DMS 273 treated with DMSO at 0.1 percent for 48 hours (cell line): ENCODE results near the gene TRMT112.

Source experiments
- DNase-seq: peaks from one replicate; lab custom pipeline; 2025; lab: John Stamatoyannopoulos, UW

TRMT112 gene

DNA sequence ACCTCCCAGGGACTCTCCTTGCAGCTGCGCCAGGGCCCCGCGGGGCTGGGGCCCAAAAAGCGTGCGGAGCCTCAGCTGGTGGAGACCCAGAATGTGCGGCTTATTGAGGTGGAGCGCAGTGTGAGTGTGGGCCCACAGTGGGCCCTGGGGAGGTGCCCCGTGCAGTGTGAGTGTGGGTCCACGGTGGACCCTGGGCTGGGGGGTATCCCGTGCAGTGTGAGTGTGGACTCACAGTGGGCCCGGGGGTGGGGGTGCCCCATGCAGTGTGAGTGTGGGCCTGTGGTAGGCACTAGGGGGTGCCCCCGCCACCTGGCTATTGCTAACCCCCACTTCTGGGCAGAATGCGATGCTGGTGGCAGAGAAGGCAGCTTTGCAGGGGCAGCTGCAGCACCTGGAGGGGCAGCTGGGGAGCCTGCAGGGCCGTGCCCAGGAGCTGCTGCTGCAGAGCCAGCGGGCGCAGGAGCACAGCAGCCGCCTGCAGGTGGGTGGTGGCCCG lies 33.8 kb upstream of the TRMT112 start:
- DNase-seq = no peak

DNA sequence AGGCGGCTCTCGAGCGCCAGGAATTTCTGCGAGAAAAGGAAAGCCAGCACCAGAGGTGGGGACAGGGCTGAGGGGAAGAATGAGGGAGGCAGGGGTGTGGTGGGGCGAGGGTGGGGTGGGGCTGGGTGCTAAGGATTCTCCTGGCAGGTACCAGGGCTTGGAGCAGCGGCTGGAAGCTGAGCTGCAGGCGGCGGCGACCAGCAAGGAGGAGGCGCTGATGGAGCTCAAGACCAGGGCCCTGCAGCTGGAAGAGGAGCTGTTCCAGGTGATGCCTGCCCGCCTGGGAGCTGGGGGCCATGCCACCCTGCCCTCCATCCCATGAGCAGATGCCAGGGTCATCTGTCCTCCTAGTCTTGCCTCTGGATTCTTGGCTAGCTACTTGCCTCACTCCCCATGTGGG lies 32.0 kb upstream of the TRMT112 start:
- no peak for DNase-seq

DNA sequence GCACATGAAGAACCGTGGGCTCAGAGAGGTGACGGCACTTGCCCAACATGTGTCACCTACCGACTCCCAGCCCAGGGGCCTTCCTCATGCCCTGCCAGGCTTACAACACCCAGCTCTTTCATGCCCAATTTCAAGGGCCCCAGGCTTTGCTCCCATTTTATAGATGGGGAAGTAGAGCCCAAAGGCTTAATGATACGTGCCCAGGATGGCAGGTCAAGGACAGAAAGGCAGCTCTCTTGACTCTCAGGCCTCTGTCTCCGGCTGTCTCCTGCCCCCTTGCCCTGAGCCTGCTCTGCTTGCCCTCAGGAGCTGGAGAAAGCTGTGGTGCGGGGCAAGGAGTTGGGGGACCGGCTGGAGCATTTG lies 31.6 kb upstream of the TRMT112 start:
- no peak for DNase-seq

DNA sequence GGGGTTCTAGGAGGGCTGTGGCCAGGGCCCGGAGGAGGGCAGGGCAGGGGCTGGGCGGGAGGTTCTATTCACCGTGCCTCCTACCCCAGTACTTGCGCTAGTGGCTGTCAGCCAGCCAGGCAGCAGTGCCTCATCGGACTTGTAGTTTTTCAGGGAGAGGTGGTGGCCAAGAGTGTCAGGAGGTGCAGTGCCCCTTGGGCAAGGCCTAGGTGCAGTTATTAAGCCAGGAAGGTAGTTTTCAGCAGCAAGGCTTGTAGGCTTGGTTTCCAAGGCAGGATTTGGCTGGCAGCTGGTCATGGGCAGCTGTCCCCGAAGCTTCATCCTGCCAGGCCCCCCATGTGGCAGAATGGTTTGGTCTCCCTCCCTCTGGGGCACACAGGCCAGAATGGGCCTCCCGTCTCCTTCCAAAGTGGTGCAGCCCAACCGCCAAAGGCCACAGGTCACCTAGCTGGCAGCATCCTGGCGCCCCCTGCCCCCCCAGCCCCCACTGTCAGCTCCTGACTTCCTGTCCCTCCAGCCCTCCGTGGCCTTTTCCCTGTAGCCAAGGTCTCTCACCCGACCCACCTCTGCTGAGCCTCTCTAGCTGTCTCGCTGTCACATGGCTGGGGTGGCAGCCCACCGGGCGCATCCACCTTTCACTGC lies 31.1 kb upstream of the TRMT112 start:
- DNase-seq = no peak

- DNase-seq = no peak
Measured at GRCh38 chr11:64347193-64347867, 30.0 kb upstream of the TRMT112 start.

GRCh38 chr11:64344787-64345186 lies 27.4 kb upstream of the TRMT112 start:
- no peak for DNase-seq

GRCh38 chr11:64343767-64344559 lies 26.6 kb upstream of the TRMT112 start:
- DNase-seq = no peak

GRCh38 chr11:64342869-64343745 lies 25.7 kb upstream of the TRMT112 start:
- no peak for DNase-seq

GRCh38 chr11:64341851-64342791 lies 24.8 kb upstream of the TRMT112 start:
- peak; percentile 69 for DNase-seq

GRCh38 chr11:64341429-64341828 lies 24.1 kb upstream of the TRMT112 start:
- no peak for DNase-seq

GRCh38 chr11:64340671-64341335 lies 23.4 kb upstream of the TRMT112 start:
- no peak for DNase-seq

GRCh38 chr11:64339754-64340408 lies 22.5 kb upstream of the TRMT112 start, which contains the start of gene CCDC88B:
TSS of gene CCDC88B (plus strand) at chr11:64340204. CDS start at chr11:64340267, 63 bp downstream.
- DNase-seq = no peak

DNA sequence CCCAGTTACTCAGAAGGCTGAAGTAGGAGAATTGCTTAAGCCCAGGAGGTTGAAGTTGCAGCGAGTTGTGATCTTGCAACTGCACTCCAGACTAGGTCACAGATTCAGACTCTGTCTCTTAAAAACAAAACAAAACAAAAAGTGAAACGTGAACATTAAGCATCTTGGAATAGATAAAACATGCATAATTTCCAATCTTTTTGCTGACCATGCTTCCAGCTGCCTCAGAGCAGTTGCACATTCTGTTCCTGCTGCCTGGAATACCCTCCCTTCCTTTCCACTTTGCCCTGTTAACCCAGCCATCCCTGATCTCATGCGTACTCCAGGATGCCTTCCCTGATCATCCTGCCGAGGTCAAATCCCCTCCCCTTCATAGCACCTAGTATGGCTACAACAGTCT lies 21.9 kb upstream of the TRMT112 start:
- no peak for DNase-seq

GRCh38 chr11:64338716-64339115 lies 21.4 kb upstream of the TRMT112 start:
- DNase-seq = no peak

- no peak for DNase-seq
Measured at GRCh38 chr11:64337538-64338249, 20.3 kb upstream of the TRMT112 start.

- peak; percentile 81 for DNase-seq
Measured at GRCh38 chr11:64334764-64335735, 17.7 kb upstream of the TRMT112 start.

DNA sequence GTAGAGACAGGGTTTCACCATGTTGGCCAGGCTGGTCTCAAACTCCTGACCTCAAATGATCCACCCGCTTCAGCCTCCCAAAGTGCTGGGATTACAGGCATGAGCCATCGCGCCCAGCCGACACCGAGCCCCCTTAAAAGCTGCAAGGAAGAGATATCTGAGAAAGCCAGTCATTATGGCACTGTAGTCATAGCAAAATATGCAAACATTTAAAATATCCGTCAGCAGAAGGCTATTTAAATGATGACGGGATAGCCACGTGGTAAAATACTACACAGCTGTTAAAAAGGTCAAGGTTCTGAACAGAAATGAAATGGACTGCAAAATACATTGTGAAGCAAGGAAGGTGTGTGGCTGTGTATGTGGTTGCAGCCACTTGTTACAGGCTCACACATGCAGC lies 16.2 kb upstream of the TRMT112 start:
- no peak for DNase-seq
